CD14-positive monocyte (primary cell): ENCODE data around the gene VPS39. TPM values are rescaled to one million over a fixed set of nuclear protein-coding genes. Genes with fewer than 3 reads are reported as not detected.

Source experiments
- DNase-seq, 3 donors: peaks; one replicate each; pipeline ENCODE4 v3.0.0-alpha.2; 2011 to 2022
- H2AFZ ChIP-seq: 2 replicates; pipeline ENCODE4 v1.6.0; 2012; ENCODE audit warnings: mild to moderate bottlenecking, low read depth, low read length, inconsistent platforms; ENCODE audit not compliant: insufficient read depth, poor library complexity, severe bottlenecking
- H3K27ac ChIP-seq, 2 donors: 1 replicate in 1 of 2; 2 replicates in 1 of 2; pipeline ENCODE4 v1.5.1; 2012 to 2013; ENCODE audit warnings: low read length in 2 of 2, control low read depth in 1 of 2, inconsistent platforms in 1 of 2, low read depth in 1 of 2, mild to moderate bottlenecking in 1 of 2
- H3K27me3 ChIP-seq, 2 donors: one replicate each; pipeline versions ENCODE4 v1.6.0 to v1.6.1; 2011 to 2013; ENCODE audit warnings: low read length in 2 of 2; ENCODE audit not compliant: control insufficient read depth in 2 of 2, insufficient read depth in 2 of 2
- H3K36me3 ChIP-seq, 2 donors: replicated peaks in 1 of 2; 1 replicate in 1 of 2; 2 replicates in 1 of 2; pipeline versions ENCODE4 v1.5.1 to v1.6.1; 2012 to 2013; ENCODE audit warnings: low read length in 2 of 2, control low read depth in 1 of 2, inconsistent platforms in 1 of 2, mild to moderate bottlenecking in 1 of 2; ENCODE audit not compliant: insufficient read depth in 2 of 2, control insufficient read depth in 1 of 2
- H3K4me1 ChIP-seq, 2 donors: 1 replicate in 1 of 2; 2 replicates in 1 of 2; pipeline versions ENCODE4 v1.5.1 to v1.6.1; 2012 to 2013; ENCODE audit warnings: low read length in 2 of 2, control low read depth in 1 of 2, inconsistent platforms in 1 of 2, mild to moderate bottlenecking in 1 of 2, moderate library complexity in 1 of 2; ENCODE audit not compliant: insufficient read depth in 2 of 2, control insufficient read depth in 1 of 2
- H3K4me2 ChIP-seq: replicated peaks from 2 replicates; pipeline ENCODE3; 2012; ENCODE audit warnings: low read length, moderate library complexity, mild to moderate bottlenecking; ENCODE audit not compliant: poor library complexity, severe bottlenecking; ENCODE audit errors: extremely low read depth
- H3K4me3 ChIP-seq, 3 experiments: fragments of 200-600 bp in 1 of 3; sonication (generic) in 1 of 3; replicated peaks in 1 of 3; 1 replicate in 2 of 3; 2 replicates in 1 of 3; pipeline ENCODE4 v1.5.1; 2011 to 2013; ENCODE audit warnings: low read length in 3 of 3, mild to moderate bottlenecking in 3 of 3, control low read depth in 2 of 3, low read depth in 2 of 3, inconsistent platforms in 1 of 3, moderate library complexity in 1 of 3
- H3K79me2 ChIP-seq: 2 replicates; pipeline ENCODE4 v1.6.0; 2012; ENCODE audit warnings: mild to moderate bottlenecking, control low read depth, inconsistent platforms, low read length, moderate library complexity; ENCODE audit not compliant: insufficient read depth
- H3K9ac ChIP-seq: 2 replicates; pipeline ENCODE4 v1.6.0; 2017; ENCODE audit warnings: low read length, mild to moderate bottlenecking; ENCODE audit not compliant: insufficient read depth, poor library complexity, severe bottlenecking
- H3K9me3 ChIP-seq, 2 donors: replicated peaks in 1 of 2; 1 replicate in 1 of 2; 2 replicates in 1 of 2; pipeline versions ENCODE4 v1.5.1 to v1.6.1; 2012 to 2013; ENCODE audit warnings: low read length in 2 of 2, control low read depth in 1 of 2; ENCODE audit not compliant: control insufficient read depth in 1 of 2, insufficient read depth in 1 of 2
- H4K20me1 ChIP-seq: 2 replicates; pipeline ENCODE4 v1.6.0; 2012; ENCODE audit warnings: mild to moderate bottlenecking, low read length, control low read depth, moderate library complexity; ENCODE audit not compliant: insufficient read depth
- H3K27ac Mint-ChIP-seq, 7 donors: one replicate each; pipeline ENCODE4 v1.8.0; 2020; ENCODE audit warnings: mild to moderate bottlenecking in 7 of 7, mixed read lengths in 7 of 7, moderate library complexity in 6 of 7, inconsistent platforms in 2 of 7
- H3K27me3 Mint-ChIP-seq, 3 donors: one replicate each; pipeline ENCODE4 v1.8.0; 2021 to 2022; ENCODE audit warnings: low read depth in 3 of 3, mild to moderate bottlenecking in 3 of 3, mixed read lengths in 3 of 3, moderate library complexity in 3 of 3, inconsistent platforms in 1 of 3
- H3K36me3 Mint-ChIP-seq, 2 donors: one replicate each; pipeline ENCODE4 v1.8.0; 2020; ENCODE audit warnings: mixed read lengths in 2 of 2, inconsistent platforms in 1 of 2, mild to moderate bottlenecking in 1 of 2
- H3K4me1 Mint-ChIP-seq: one replicate; pipeline ENCODE4 v1.8.0; 2020; ENCODE audit warnings: mild to moderate bottlenecking, mixed read lengths
- H3K4me3 Mint-ChIP-seq, 2 donors: one replicate each; pipeline ENCODE4 v1.8.0; 2020; ENCODE audit warnings: mild to moderate bottlenecking in 2 of 2, mixed read lengths in 2 of 2, moderate library complexity in 1 of 2
- H3K9me3 Mint-ChIP-seq, 7 donors: one replicate each; pipeline ENCODE4 v1.8.0; 2020 to 2022; ENCODE audit warnings: mixed read lengths in 7 of 7, mild to moderate bottlenecking in 6 of 7, moderate library complexity in 6 of 7, inconsistent platforms in 2 of 7
- WGBS: methylation state at CpG from one replicate; pipeline ENCODE4 v1.1.5; 2013; ENCODE audit warnings: missing lambda C conversion rate; ENCODE audit not compliant: insufficient coverage; 5-methylcytosine and 5-hydroxymethylcytosine counted together
- intact Hi-C, 2 donors: fragments of 100-400 bp; cut with micrococcal nuclease; formaldehyde crosslinking; loops; one replicate each; pipeline versions ENCODE4 v1.15.0 to v1.15.1; 2023
- polyA plus RNA-seq, 3 donors: library from polyadenylated mRNA; depleted of rRNA in 1 of 3; unstranded in 2 of 3; stranded (reverse) in 1 of 3; fragments of 300-500 nt in 2 of 3; fragments of >200 nt in 1 of 3; fragmentation: Illumina TruSeq in 2 of 3; gene quantifications; 1 replicate in 2 of 3; 2 replicates in 1 of 3; pipeline ENCODE4 v1.2.3, GENCODE V29; 2012 to 2021
- TF ChIP-seq, protein P1 (sequence below): fragments of 200-600 bp; IDR thresholded peaks from one replicate; pipeline ENCODE4 v1.8.0; 2022; ENCODE audit warnings: antibody characterized with exemption, mild to moderate bottlenecking

Gene VPS39
- polyA plus RNA-seq, 3 donors: 16.8 to 102 (median 25.8) TPM

- Histone ChIP-seq H3K27ac (no peak overlapping the region), H3K79me2 (no peaks in the 10 kb centered on the region), H2AFZ (no peak overlapping the region), H3K36me3 (no peaks in the 10 kb centered on the region), H3K9ac (no peak overlapping the region), H3K27me3 (no peaks in the 10 kb centered on the region), H3K4me3 (no peak overlapping the region), H3K9me3 (no peaks in the 10 kb centered on the region), H4K20me1 (no peaks in the 10 kb centered on the region), H3K4me2 (no peak overlapping the region), H3K4me1 (no peaks in the 10 kb centered on the region)
- H3K4me1 Mint-ChIP-seq: peaks cover 5% of the 10 kb centered on the region
- no peaks in the 10 kb centered on the region for H3K9me3 Mint-ChIP-seq
- no peak overlapping the region for H3K27ac Mint-ChIP-seq
- intact Hi-C loops: no loop called here
- no peak overlapping the region for H3K4me3 Mint-ChIP-seq
- peaks cover 1 to 2% (median 2%) of the 10 kb centered on the region in 3 donors for H3K27me3 Mint-ChIP-seq
- no peak for DNase-seq
- WGBS: 98% methylated on average over 4 of the region's 8 CpGs
- no peaks in the 10 kb centered on the region for H3K36me3 Mint-ChIP-seq
- TF ChIP-seq, protein P1, sequence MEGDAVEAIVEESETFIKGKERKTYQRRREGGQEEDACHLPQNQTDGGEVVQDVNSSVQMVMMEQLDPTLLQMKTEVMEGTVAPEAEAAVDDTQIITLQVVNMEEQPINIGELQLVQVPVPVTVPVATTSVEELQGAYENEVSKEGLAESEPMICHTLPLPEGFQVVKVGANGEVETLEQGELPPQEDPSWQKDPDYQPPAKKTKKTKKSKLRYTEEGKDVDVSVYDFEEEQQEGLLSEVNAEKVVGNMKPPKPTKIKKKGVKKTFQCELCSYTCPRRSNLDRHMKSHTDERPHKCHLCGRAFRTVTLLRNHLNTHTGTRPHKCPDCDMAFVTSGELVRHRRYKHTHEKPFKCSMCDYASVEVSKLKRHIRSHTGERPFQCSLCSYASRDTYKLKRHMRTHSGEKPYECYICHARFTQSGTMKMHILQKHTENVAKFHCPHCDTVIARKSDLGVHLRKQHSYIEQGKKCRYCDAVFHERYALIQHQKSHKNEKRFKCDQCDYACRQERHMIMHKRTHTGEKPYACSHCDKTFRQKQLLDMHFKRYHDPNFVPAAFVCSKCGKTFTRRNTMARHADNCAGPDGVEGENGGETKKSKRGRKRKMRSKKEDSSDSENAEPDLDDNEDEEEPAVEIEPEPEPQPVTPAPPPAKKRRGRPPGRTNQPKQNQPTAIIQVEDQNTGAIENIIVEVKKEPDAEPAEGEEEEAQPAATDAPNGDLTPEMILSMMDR: no peak
These were observed 67.6 kb downstream of the VPS39 start for GRCh38 chr15:42140383-42141070.

DNA sequence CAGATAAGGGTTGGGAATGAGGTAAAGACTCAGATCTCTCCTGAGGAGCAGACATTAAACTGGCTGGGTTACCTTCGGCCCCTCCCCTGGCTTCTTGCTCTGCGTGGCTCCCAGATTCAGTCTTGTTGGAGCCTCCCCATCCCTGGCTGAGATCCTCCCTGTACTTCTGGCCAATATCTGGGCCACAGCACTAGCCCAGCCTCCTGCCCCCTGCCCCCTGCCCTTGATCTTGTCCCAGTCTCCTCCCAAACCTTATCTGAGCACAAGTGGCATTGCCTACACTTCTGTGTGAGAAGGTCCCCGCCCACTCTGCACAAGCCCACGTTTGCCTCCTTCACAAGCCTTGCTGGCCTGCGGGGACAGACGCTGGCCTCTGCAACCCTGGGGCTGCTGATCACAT, 68.5 kb downstream of the VPS39 start:
- H3K4me2 ChIP-seq: no peak overlapping the region
- intact Hi-C loops: loop anchor here in 1 of 2 donors (5.0 kb wide), 1 partner anchor 152 kb away; no protein-coding TSS in a partner anchor
- H3K27ac ChIP-seq: no peak overlapping the region
- H4K20me1 ChIP-seq: no peaks in the 10 kb centered on the region
- H3K27me3 Mint-ChIP-seq: peaks cover 0 to 2% (median 2%) of the 10 kb centered on the region in 3 donors
- peak overlapping the region in 1 of 7 donors; percentile 37 for H3K27ac Mint-ChIP-seq
- peak overlapping the region; percentile 1 for H2AFZ ChIP-seq
- H3K4me1 ChIP-seq: no peaks in the 10 kb centered on the region
- no peaks in the 10 kb centered on the region for H3K9me3 Mint-ChIP-seq
- no peaks in the 10 kb centered on the region for H3K9me3 ChIP-seq
- H3K27me3 ChIP-seq: no peaks in the 10 kb centered on the region
- TF ChIP-seq, protein P1: no peak
- H3K9ac ChIP-seq: no peak overlapping the region
- H3K36me3 ChIP-seq: no peaks in the 10 kb centered on the region
- DNase-seq: no peak
- no peak overlapping the region for H3K4me3 ChIP-seq
- no peak overlapping the region for H3K4me3 Mint-ChIP-seq
- H3K36me3 Mint-ChIP-seq: no peaks in the 10 kb centered on the region
- WGBS: 85% methylated on average over 4 of the region's 6 CpGs
- peaks cover 5% of the 10 kb centered on the region for H3K4me1 Mint-ChIP-seq
- no peaks in the 10 kb centered on the region for H3K79me2 ChIP-seq
